Endothelial cell of umbilical vein (primary cell): Measurements from ENCODE around the gene RAB3GAP1. TPM values are rescaled to one million over a fixed set of nuclear protein-coding genes. Genes with fewer than 3 reads are reported as not detected.

Source experiments
- BruUV-seq: library from RNA; stranded (reverse); fragments of 400-500 nt; replicated peaks from 2 replicates; lab custom pipeline; 2021; lab: Mats Ljungman, UMichigan
- CTCF ChIA-PET: fragments of 300-600, 350-600 bp; sonication (Branson Sonifier 250); formaldehyde crosslinking; loops from one replicate; lab custom pipeline; 2021; ENCODE audit warnings: antibody characterized with exemption, inconsistent platforms; lab: Charles Lee
- POLR2A ChIA-PET: fragments of 300-600, 350-600 bp; sonication (Branson Sonifier 250); formaldehyde crosslinking; loops from one replicate; lab custom pipeline; 2021; ENCODE audit warnings: antibody characterized with exemption, inconsistent platforms; lab: Charles Lee
- DNase-seq: peaks from one replicate; pipeline ENCODE4 v3.0.0-alpha.2; 2011; ENCODE audit warnings: low read depth, low spot score
- FAIRE-seq: peaks from 2 replicates; lab custom pipeline; 2011; peaks lifted over from hg19 to GRCh38; lab: Jason Lieb, UNC
- H2AFZ ChIP-seq: 2 replicates; pipeline ENCODE4 v1.6.0; 2012; ENCODE audit warnings: low read depth, low read length, control low read depth, inconsistent platforms
- H3K27ac ChIP-seq: 2 replicates; pipeline ENCODE4 v1.5.1; 2011; ENCODE audit warnings: low read depth, mild to moderate bottlenecking, control low read depth, low read length, moderate library complexity; ENCODE audit not compliant: insufficient read depth
- H3K27me3 ChIP-seq, 2 experiments: 2 replicates each; pipeline versions ENCODE4 v1.6.0 to v1.6.1; 2011; ENCODE audit warnings: low read length in 2 of 2, mixed read lengths in 1 of 2; ENCODE audit not compliant: control insufficient read depth in 2 of 2, insufficient read depth in 2 of 2
- H3K36me3 ChIP-seq, 2 experiments: 2 replicates in 1 of 2; 3 replicates in 1 of 2; pipeline ENCODE4 v1.5.1; 2011; ENCODE audit warnings: low read length in 2 of 2, mild to moderate bottlenecking in 1 of 2, moderate library complexity in 1 of 2; ENCODE audit not compliant: control insufficient read depth in 2 of 2, insufficient read depth in 2 of 2; ENCODE audit errors: extremely low read depth in 1 of 2
- H3K4me1 ChIP-seq: 3 replicates; pipeline ENCODE4 v1.5.1; 2011; ENCODE audit warnings: mild to moderate bottlenecking, low read length; ENCODE audit not compliant: control insufficient read depth, insufficient read depth; ENCODE audit errors: extremely low read depth
- H3K4me2 ChIP-seq: 2 replicates; pipeline ENCODE4 v1.6.1; 2011; ENCODE audit warnings: low read length, control low read depth, mixed read lengths; ENCODE audit not compliant: insufficient read depth
- H3K4me3 ChIP-seq, 3 experiments: fragments of 200-600 bp in 1 of 3; sonication (generic), shearing (Covaris generic) in 1 of 3; replicated peaks in 1 of 3; 2 replicates each; pipeline ENCODE4 v1.5.1; 2011 to 2016; ENCODE audit warnings: control low read depth in 3 of 3, low read length in 3 of 3, mild to moderate bottlenecking in 2 of 3, inconsistent platforms in 1 of 3, low read depth in 1 of 3, moderate library complexity in 1 of 3; ENCODE audit not compliant: insufficient read depth in 1 of 3
- H3K79me2 ChIP-seq: 2 replicates; pipeline ENCODE4 v1.6.0; 2012; ENCODE audit warnings: low read length, inconsistent platforms; ENCODE audit not compliant: control insufficient read depth, insufficient read depth
- H3K9ac ChIP-seq: replicated peaks from 2 replicates; pipeline ENCODE3; 2011; ENCODE audit warnings: low read length, control low read depth; ENCODE audit not compliant: insufficient read depth; ENCODE audit errors: extremely low read depth
- H3K9me1 ChIP-seq: replicated peaks from 3 replicates; pipeline ENCODE4 v1.6.0; 2011; ENCODE audit warnings: mild to moderate bottlenecking, low read length; ENCODE audit not compliant: control insufficient read depth, insufficient read depth; ENCODE audit errors: extremely low read depth
- H3K9me3 ChIP-seq: replicated peaks from 2 replicates; pipeline ENCODE4 v1.5.1; 2012; ENCODE audit warnings: low read length, inconsistent platforms; ENCODE audit not compliant: control insufficient read depth, insufficient read depth
- H4K20me1 ChIP-seq: replicated peaks from 2 replicates; pipeline ENCODE3; 2011; ENCODE audit warnings: mild to moderate bottlenecking, low read length; ENCODE audit not compliant: control insufficient read depth, insufficient read depth; ENCODE audit errors: extremely low read depth
- CTCF ChIP-seq, 2 donors: IDR thresholded peaks; 1 replicate in 1 of 2; 2 replicates in 1 of 2; pipeline ENCODE4 v1.5.1; 2011; ENCODE audit warnings: low read length in 2 of 2, mild to moderate bottlenecking in 2 of 2, moderate library complexity in 2 of 2, control low read depth in 1 of 2, inconsistent platforms in 1 of 2, low read depth in 1 of 2; ENCODE audit not compliant: insufficient read depth in 1 of 2; ENCODE audit errors: extremely low read depth in 1 of 2
- EZH2 ChIP-seq: IDR thresholded peaks from 2 replicates; pipeline ENCODE4 v1.6.1; 2012; ENCODE audit warnings: borderline replicate concordance, low read depth, mild to moderate bottlenecking, moderate library complexity, low read length, inconsistent platforms; ENCODE audit not compliant: severe bottlenecking
- FOS ChIP-seq: IDR thresholded peaks from 2 replicates; pipeline ENCODE4 v1.6.1; 2011; ENCODE audit warnings: mild to moderate bottlenecking, low read length, moderate library complexity, borderline replicate concordance; ENCODE audit not compliant: insufficient read depth
- GATA2 ChIP-seq: IDR thresholded peaks from 2 replicates; pipeline ENCODE4 v1.7.0; 2011; ENCODE audit warnings: low read depth, mild to moderate bottlenecking, moderate library complexity, mixed read lengths, low read length; ENCODE audit not compliant: insufficient read length, insufficient read depth
- JUN ChIP-seq: IDR thresholded peaks from 2 replicates; pipeline ENCODE4 v1.6.1; 2011; ENCODE audit warnings: borderline replicate concordance, low read depth; ENCODE audit not compliant: insufficient read length, insufficient read depth
- MYC ChIP-seq: IDR thresholded peaks from one replicate; pipeline ENCODE4 v1.6.1; 2011; ENCODE audit warnings: mild to moderate bottlenecking, low read depth, low read length
- POLR2A ChIP-seq: IDR thresholded peaks from 2 replicates; pipeline ENCODE4 v1.6.1; 2012; ENCODE audit warnings: low read depth, mild to moderate bottlenecking, control low read depth, low read length
- POLR2AphosphoS5 ChIP-seq: IDR thresholded peaks from 2 replicates; pipeline ENCODE4 v1.6.1; 2012; ENCODE audit warnings: low read depth, mild to moderate bottlenecking, control low read depth, low read length, moderate library complexity; ENCODE audit not compliant: insufficient read depth
- dilution Hi-C: fragments of 300-500 bp; cut with MboI; formaldehyde crosslinking; loops from one replicate; pipeline ENCODE4 v1.15.0; 2019; ENCODE audit warnings: low sequenced_read_pairs; ENCODE audit not compliant: extremely low pct_ligation_motif_present
- intact Hi-C: fragments of 100-400 bp; cut with micrococcal nuclease; formaldehyde crosslinking; loops from one replicate; pipeline ENCODE4 v1.10.0; 2022
- polyA plus RNA-seq, 4 experiments: library from polyadenylated mRNA; depleted of rRNA in 3 of 4; stranded (reverse) in 3 of 4; unstranded in 1 of 4; fragments of >200 nt; gene quantifications; 2 replicates each; pipeline versions ENCODE4 v1.2.1 to v1.2.3, GENCODE V29; 2011 to 2012; ENCODE audit warnings: missing spikeins in 1 of 4
- total RNA-seq: library from RNA; stranded (reverse); gene quantifications from 2 replicates; pipeline ENCODE4 v1.2.3, GENCODE V29; 2021
- TF ChIP-seq, protein P1 (sequence below): IDR thresholded peaks from 2 replicates; pipeline ENCODE4 v1.6.1; 2011; ENCODE audit not compliant: insufficient read depth, insufficient read length

Gene RAB3GAP1
- total and polyA plus RNA-seq, 2 donors (not counting 3 experiments of a cell fraction or from before 2014, with no cell fraction given) = 14.9 to 39.5 TPM

- TF ChIP-seq GATA2 (no peak), JUN (no peak), FOS (no peak), POLR2AphosphoS5 (no peak), EZH2 (no peak), MYC (no peak), CTCF (IDR thresholded peaks at IDR 0.05; ENCODE audit: extremely low read depth in 1 of 2, insufficient read depth in 1 of 2, low read depth in 1 of 2, low read length in 2 of 2) (no peak), POLR2A (no peak)
- TF ChIP-seq, protein P1, sequence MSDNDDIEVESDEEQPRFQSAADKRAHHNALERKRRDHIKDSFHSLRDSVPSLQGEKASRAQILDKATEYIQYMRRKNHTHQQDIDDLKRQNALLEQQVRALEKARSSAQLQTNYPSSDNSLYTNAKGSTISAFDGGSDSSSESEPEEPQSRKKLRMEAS = no peak
- H3K4me1 ChIP-seq = no peaks in the 10 kb centered on the region
- no peaks in the 10 kb centered on the region for H3K79me2 ChIP-seq
- CTCF ChIA-PET = no interaction called here
- POLR2A ChIA-PET = no interaction called here
- dilution Hi-C loops = no loop called here
- no peaks in the 10 kb centered on the region for H3K9me1 ChIP-seq
- H3K36me3 ChIP-seq = no peaks in the 10 kb centered on the region
- DNase-seq = no peak
- H2AFZ ChIP-seq = no peak overlapping the region
- intact Hi-C loops = no loop called here
- H3K9me3 ChIP-seq = no peaks in the 10 kb centered on the region
- FAIRE-seq = no peak
- no peak overlapping the region for H3K4me2 ChIP-seq
- H4K20me1 ChIP-seq = no peaks in the 10 kb centered on the region
- no TSS peak for BruUV-seq
- H3K27me3 ChIP-seq = no peaks in the 10 kb centered on the region
- no peak overlapping the region for H3K4me3 ChIP-seq
- H3K9ac ChIP-seq = no peak overlapping the region
- H3K27ac ChIP-seq = no peak overlapping the region
These were observed 146.4 kb downstream of the RAB3GAP1 start for GRCh38 chr2:135198481-135198880.
